HG03196 (cell line): ENCODE data around the gene KRT27.
"Not testable (repeated sequence)": the region's sequence is repeated elsewhere in the genome, so short reads cannot be mapped to it uniquely, and the experiment has no call there.

Source experiments
- ATAC-seq: cut with Tn5 transposase; IDR thresholded peaks from one replicate; pipeline ENCODE4 v1.9.1; 2021; ENCODE audit not compliant: unreplicated experiment

KRT27 gene

DNA sequence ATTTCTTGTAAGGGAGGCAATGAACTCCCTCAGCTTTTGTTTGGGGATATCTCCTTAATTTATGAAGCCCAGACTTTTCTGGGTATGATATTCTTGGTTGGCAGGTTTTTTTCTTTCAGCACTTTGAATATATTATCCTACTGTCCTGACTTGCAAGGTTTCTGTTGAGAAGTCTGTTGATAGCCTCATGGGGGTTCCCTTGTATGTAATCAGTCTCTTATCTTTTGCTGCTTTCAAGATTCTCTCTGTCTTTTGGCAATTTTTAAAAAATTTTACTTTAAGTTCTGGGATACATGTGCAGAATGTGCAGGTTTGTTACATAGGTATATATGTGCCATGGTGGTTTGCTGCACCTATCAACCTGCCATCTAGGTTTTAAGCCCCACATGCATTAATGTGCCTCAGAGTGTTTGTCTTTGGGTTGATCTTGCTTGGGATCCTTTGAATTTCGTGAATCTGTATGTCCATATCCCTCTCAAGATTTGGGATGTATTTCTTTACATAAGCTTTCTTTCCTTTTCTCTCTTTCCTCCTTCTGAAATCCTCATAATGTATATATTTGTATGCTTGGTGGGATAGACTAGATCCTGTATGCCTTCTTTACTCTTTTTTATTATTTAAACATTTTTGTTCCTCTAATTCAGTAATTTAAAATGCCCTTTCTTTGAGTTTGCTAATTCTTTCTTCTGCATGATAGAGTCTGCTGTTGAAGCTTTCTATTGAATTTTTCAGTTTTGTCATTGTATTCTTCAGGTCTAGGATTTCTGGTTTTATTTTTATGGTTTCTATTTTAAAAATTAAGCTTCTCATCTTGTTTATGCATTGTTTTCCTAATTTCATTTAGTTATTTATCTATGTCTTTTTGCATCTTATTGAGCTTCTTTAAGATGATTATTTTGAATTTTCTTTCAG is 22.0 kb downstream of the KRT27 start:
- ATAC-seq: no peak

- no peak for ATAC-seq
Measured at GRCh38 chr17:40755231-40755630, 27.1 kb downstream of the KRT27 start, which contains the start of gene KRT25. TSS of gene KRT25 (minus strand) at chr17:40755331. CDS start at chr17:40755271, 60 bp downstream.

DNA sequence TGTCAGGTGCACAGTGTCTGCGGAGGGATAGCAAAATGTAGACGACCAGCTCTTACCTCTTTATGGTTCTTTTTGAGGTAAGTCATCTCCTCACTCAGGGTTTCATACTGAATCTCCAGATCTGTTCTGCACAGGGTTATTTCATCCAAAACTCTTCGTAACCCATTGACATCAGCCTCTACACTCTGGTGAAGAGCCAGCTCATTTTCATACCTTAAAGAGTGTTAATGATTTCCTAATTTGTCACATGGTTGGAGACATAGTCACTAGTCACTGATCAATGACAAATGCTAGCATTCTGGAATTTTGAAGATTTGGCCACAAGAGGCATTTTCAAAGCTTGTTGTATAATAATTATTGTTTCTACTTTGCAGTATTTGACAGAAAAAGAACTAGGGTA is 28.5 kb downstream of the KRT27 start:
- ATAC-seq: no peak

DNA sequence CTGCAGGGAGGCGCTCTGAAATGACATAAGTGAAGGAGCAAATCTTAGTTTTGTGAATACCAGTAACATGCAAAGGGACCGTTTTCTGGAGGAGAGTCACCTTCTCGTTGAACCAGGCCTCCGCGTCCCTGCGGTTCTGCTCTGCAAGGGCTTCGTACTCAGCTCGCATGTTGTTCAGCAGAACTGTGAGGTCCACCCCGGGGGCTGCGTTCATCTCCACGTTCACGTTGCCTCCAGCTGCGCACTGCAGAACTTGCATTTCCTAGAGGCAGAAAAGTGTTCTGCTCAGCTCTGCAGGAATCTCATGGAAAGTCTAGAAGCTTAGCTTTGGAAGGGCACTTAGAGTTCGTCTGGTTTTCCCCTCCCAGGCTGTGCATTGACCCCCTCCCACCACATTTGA is 31.3 kb downstream of the KRT27 start:
- no peak for ATAC-seq

DNA sequence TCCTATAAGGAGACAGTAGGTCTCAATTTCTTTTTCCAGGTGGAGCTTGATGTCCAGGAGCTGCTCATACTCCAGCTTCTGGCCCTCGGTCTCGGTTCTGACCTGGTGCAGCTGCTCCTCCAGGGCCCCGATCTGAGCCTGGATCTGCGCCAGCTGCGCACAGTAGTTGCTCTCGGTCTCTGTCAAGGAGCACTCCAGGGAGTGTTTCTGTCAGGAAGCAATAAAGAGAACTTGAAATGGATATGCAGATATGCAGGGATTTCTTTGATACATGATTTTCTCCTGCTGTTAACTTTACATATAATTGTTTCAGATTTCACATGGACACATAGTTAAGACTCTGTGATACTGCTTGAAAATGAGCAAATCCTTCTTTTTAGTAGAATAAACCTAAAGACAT is 32.0 kb downstream of the KRT27 start:
- no peak for ATAC-seq

GRCh38 chr17:40748666-40749065 is 33.7 kb downstream of the KRT27 start:
- not testable (repeated sequence) for ATAC-seq

GRCh38 chr17:40738553-40738952 is 43.8 kb downstream of the KRT27 start:
- no peak for ATAC-seq

GRCh38 chr17:40735016-40735415 is 47.3 kb downstream of the KRT27 start:
- no peak for ATAC-seq

GRCh38 chr17:40734018-40734417 is 48.3 kb downstream of the KRT27 start:
- no peak for ATAC-seq

DNA sequence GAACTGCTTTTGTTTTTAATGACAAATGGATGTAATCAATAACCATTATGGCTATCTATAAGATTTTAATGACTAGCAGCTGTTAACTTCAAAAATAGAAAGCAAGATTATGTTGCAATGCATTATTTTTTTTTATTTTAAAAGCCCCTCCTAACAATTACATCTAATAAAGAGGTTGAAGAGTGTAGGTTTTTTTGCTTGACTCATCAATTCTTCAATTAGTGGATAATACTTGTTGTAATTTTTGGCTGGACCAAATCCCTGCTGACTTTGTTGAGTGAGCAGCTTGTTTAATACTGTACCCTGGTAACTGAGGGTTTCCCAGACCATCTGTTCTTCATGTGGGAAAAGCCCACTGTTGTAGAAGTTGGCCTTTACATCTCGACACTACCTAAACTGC is 51.4 kb downstream of the KRT27 start:
- no peak for ATAC-seq

DNA sequence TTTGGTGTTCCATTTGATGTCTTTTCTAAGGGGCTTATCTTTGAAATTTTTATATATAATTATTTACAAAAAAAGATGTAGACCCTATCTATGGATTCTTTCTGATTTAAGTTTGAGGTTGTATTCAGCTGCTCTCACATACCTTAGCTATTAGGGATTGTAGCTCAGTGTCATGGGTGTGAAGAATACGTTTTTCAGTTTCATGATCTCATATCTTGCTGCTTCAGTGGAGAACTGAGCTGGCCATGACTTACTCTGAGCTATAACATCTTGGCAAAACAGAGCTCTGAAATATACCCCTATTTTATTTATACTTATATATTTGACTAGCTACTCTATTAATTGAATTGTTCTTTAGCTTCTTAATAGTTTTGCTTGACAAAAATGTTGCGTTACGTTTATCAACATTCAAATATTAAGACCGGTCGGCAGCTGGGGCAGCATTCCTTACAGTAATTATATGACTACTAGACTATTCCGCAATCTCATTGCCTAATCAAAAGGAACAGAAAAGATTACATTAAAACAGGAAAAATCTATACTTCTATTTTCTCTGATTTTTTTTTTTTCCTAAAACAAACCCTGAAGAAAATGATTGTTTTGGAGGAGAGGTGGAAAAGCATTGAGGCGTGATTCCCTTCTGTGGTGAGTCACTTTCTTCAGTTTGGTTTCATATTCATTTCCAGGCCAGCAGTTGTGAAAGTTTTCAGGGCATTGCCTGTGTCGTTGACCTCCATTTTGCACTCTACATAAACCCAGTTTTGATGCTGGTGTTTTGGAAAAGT is 54.7 kb downstream of the KRT27 start:
- no peak for ATAC-seq

DNA sequence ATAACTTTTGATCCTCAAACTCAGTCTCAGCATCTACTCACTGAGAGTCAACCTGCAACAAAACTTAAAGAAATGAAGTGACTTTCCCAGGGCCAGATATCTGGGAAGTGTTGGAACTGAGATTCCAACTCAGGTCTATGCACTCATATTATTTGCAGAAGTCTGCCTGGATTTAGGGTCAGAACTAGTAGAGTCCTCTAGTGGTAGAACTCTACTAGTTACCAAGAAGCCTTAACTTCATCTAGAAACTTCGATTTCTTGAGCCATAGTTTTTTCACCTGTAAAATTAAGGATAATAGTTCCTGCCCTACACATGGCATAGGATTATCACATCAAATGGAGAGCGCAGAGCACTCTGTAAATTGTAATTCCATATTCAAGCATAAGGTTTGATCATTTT is 55.4 kb downstream of the KRT27 start:
- no peak for ATAC-seq
